ENCODE data around the gene PCDH12. TPM values are rescaled to one million over a fixed set of nuclear protein-coding genes. Genes with fewer than 3 reads are reported as not detected.

PCDH12 gene
- total RNA-seq (2014; rRNA removed) = under 0.01 TPM in 1 of 2 replicates, not detected in the other
- 0.02 TPM for polyA plus RNA-seq (2012)

GRCh38 chr5:141958113-141958512, at the start of gene PCDH12:
Gene PCDH12, minus strand, starts transcription at chr5:141958202. Its CDS starts 351 bp downstream, at chr5:141957851.
- no peak for DNase-seq (ENCODE audit: low read depth)

- no peak for DNase-seq (ENCODE audit: low read depth)
Measured at GRCh38 chr5:142007237-142007544, 49.2 kb upstream of the PCDH12 start.

- DNase-seq (ENCODE audit: low read depth) = no peak
Measured at GRCh38 chr5:142006363-142007236, 48.6 kb upstream of the PCDH12 start.

GRCh38 chr5:142003266-142003800, 45.3 kb upstream of the PCDH12 start:
- DNase-seq (ENCODE audit: low read depth) = no peak

- no peak for DNase-seq (ENCODE audit: low read depth)
Measured at GRCh38 chr5:142000704-142001484, 42.9 kb upstream of the PCDH12 start.

- DNase-seq (ENCODE audit: low read depth) = no peak
Measured at GRCh38 chr5:142000173-142000572, 42.2 kb upstream of the PCDH12 start.

GRCh38 chr5:141997358-141997960, 39.5 kb upstream of the PCDH12 start:
- DNase-seq (ENCODE audit: low read depth) = no peak

- no peak for DNase-seq (ENCODE audit: low read depth)
Measured at GRCh38 chr5:141995656-141996055, 37.7 kb upstream of the PCDH12 start.

GRCh38 chr5:141994511-141995136, 36.6 kb upstream of the PCDH12 start:
- DNase-seq (ENCODE audit: low read depth) = no peak

GRCh38 chr5:141992349-141992963, 34.5 kb upstream of the PCDH12 start:
- peak; percentile 57 for DNase-seq (ENCODE audit: low read depth)

GRCh38 chr5:141989720-141990119, 31.7 kb upstream of the PCDH12 start:
- no peak for DNase-seq (ENCODE audit: low read depth)

GRCh38 chr5:141986072-141986471, 28.1 kb upstream of the PCDH12 start:
- DNase-seq (ENCODE audit: low read depth) = no peak

GRCh38 chr5:141982626-141983025, 24.6 kb upstream of the PCDH12 start:
- DNase-seq (ENCODE audit: low read depth) = no peak

GRCh38 chr5:141978389-141978788, 20.4 kb upstream of the PCDH12 start:
- no peak for DNase-seq (ENCODE audit: low read depth)

- DNase-seq (ENCODE audit: low read depth) = no peak
Measured at GRCh38 chr5:141976176-141976575, 18.2 kb upstream of the PCDH12 start.

- peak; percentile 50 for DNase-seq (ENCODE audit: low read depth)
Measured at GRCh38 chr5:141973871-141974595, 16.0 kb upstream of the PCDH12 start.

- DNase-seq (ENCODE audit: low read depth) = peak; percentile 40
Measured at GRCh38 chr5:141969783-141970771, 12.1 kb upstream of the PCDH12 start.

GRCh38 chr5:141968914-141969608, 11.1 kb upstream of the PCDH12 start, which contains the start of gene RNF14:
Gene RNF14, plus strand, starts transcription at chr5:141969105. Its CDS starts 4,484 bp downstream, at chr5:141973589.
- DNase-seq (ENCODE audit: low read depth) = peak; percentile 92

All from LHCN-M2 (cell line).